IMR-90 (cell line): Measurements from ENCODE around the gene SERPINA3. TPM values are rescaled to one million over a fixed set of nuclear protein-coding genes. Genes with fewer than 3 reads are reported as not detected.

Source experiments
- ATAC-seq: fragments of 200-7000 bp; cut with Tn5 transposase; 2 replicates; pipeline ENCODE4 v1.9.1; 2020; ENCODE audit warnings: low read depth, mild to moderate bottlenecking, moderate library complexity
- BruUV-seq: library from RNA; stranded (reverse); fragments of 400-500 nt; replicated peaks from 2 replicates; lab custom pipeline; 2021; lab: Mats Ljungman, UMichigan
- CTCF ChIA-PET: fragments of 300-600 bp; formaldehyde crosslinking; extraction: SDS; loops from one replicate; lab custom pipeline; 2021; ENCODE audit warnings: antibody characterized with exemption; lab: Yijun Ruan, JAX
- POLR2A ChIA-PET: fragments of 300-600 bp; sonication (Branson Sonifier 250); formaldehyde crosslinking; loops from one replicate; lab custom pipeline; 2022; ENCODE audit warnings: antibody characterized with exemption; ENCODE audit not compliant: unreplicated experiment; lab: Charles Lee
- DNase-seq: peaks from one replicate; pipeline ENCODE4 v3.0.0; 2013
- H2AFZ ChIP-seq: replicated peaks from 2 replicates; pipeline ENCODE3; 2013; ENCODE audit warnings: low read length, mild to moderate bottlenecking; ENCODE audit not compliant: poor library complexity
- H2AK5ac ChIP-seq: 2 replicates; pipeline ENCODE4 v1.6.1; 2013; ENCODE audit warnings: low read depth, low read length, inconsistent platforms
- H2AK9ac ChIP-seq: replicated peaks from 2 replicates; pipeline ENCODE3; 2013; ENCODE audit warnings: mild to moderate bottlenecking, low read depth, low read length, moderate library complexity; ENCODE audit not compliant: poor library complexity
- H2BK120ac ChIP-seq: 2 replicates; pipeline ENCODE4 v1.6.1; 2013; ENCODE audit warnings: low read depth, low read length, inconsistent platforms
- H2BK15ac ChIP-seq: 3 replicates; pipeline ENCODE4 v1.6.1; 2013; ENCODE audit warnings: low read depth, low read length, inconsistent platforms
- H2BK20ac ChIP-seq: 2 replicates; pipeline ENCODE4 v1.6.1; 2013; ENCODE audit warnings: low read depth, mild to moderate bottlenecking, inconsistent platforms, low read length, moderate library complexity
- H2BK5ac ChIP-seq: 2 replicates; pipeline ENCODE4 v1.6.1; 2013; ENCODE audit warnings: mild to moderate bottlenecking, low read depth, low read length, inconsistent platforms; ENCODE audit not compliant: poor library complexity, severe bottlenecking
- H3K14ac ChIP-seq: replicated peaks from 2 replicates; pipeline ENCODE4 v1.6.1; 2013; ENCODE audit warnings: low read depth, low read length, inconsistent platforms
- H3K18ac ChIP-seq: 2 replicates; pipeline ENCODE4 v1.6.1; 2013; ENCODE audit warnings: low read depth, low read length, control low read depth
- H3K23ac ChIP-seq: 2 replicates; pipeline ENCODE4 v1.6.1; 2013; ENCODE audit warnings: low read depth, low read length, inconsistent platforms
- H3K27ac ChIP-seq: 2 replicates; pipeline ENCODE4 v1.5.1; 2013; ENCODE audit warnings: mild to moderate bottlenecking, control low read depth, low read length; ENCODE audit not compliant: insufficient read depth
- H3K27me3 ChIP-seq: 2 replicates; pipeline ENCODE4 v1.6.1; 2013; ENCODE audit warnings: low read length; ENCODE audit not compliant: control insufficient read depth, insufficient read depth
- H3K36me3 ChIP-seq: 2 replicates; pipeline ENCODE4 v1.6.1; 2013; ENCODE audit warnings: low read length, mixed read lengths; ENCODE audit not compliant: control insufficient read depth, insufficient read depth
- H3K4ac ChIP-seq: 2 replicates; pipeline ENCODE4 v1.6.1; 2013; ENCODE audit warnings: low read depth, low read length, inconsistent platforms
- H3K4me1 ChIP-seq: 2 replicates; pipeline ENCODE4 v1.6.1; 2013; ENCODE audit warnings: low read length, mixed read lengths; ENCODE audit not compliant: control insufficient read depth, insufficient read depth
- H3K4me2 ChIP-seq: 2 replicates; pipeline ENCODE4 v1.6.1; 2013; ENCODE audit warnings: low read depth, mild to moderate bottlenecking, control low read depth, low read length, moderate library complexity
- H3K4me3 ChIP-seq: 2 replicates; pipeline ENCODE4 v1.5.1; 2013; ENCODE audit warnings: low read depth, mild to moderate bottlenecking, control low read depth, low read length, moderate library complexity; ENCODE audit not compliant: insufficient read depth
- H3K56ac ChIP-seq: 2 replicates; pipeline ENCODE4 v1.6.1; 2013; ENCODE audit warnings: low read length, inconsistent platforms; ENCODE audit not compliant: insufficient read depth; ENCODE audit errors: extremely low read depth
- H3K79me1 ChIP-seq, 2 experiments: 2 replicates each; pipeline ENCODE4 v1.6.1; 2013; ENCODE audit warnings: low read length in 2 of 2, inconsistent platforms in 1 of 2, low read depth in 1 of 2
- H3K9ac ChIP-seq: 2 replicates; pipeline ENCODE4 v1.6.1; 2013; ENCODE audit warnings: low read depth, low read length, control low read depth
- H3K9me1 ChIP-seq: 2 replicates; pipeline ENCODE4 v1.6.1; 2013; ENCODE audit warnings: low read length, inconsistent platforms; ENCODE audit not compliant: insufficient read depth
- H3K9me3 ChIP-seq: 2 replicates; pipeline ENCODE4 v1.6.1; 2013; ENCODE audit warnings: low read length; ENCODE audit not compliant: control insufficient read depth, insufficient read depth
- H4K20me1 ChIP-seq: 2 replicates; pipeline ENCODE4 v1.6.1; 2013; ENCODE audit warnings: low read length, inconsistent platforms; ENCODE audit not compliant: insufficient read depth
- H4K5ac ChIP-seq: 2 replicates; pipeline ENCODE4 v1.6.1; 2013; ENCODE audit warnings: mild to moderate bottlenecking, low read depth, low read length, control low read depth
- H4K8ac ChIP-seq, 2 experiments: 2 replicates each; pipeline ENCODE4 v1.6.1; 2013; ENCODE audit warnings: low read depth in 2 of 2, low read length in 2 of 2, control low read depth in 1 of 2, inconsistent platforms in 1 of 2
- H4K91ac ChIP-seq: 2 replicates; pipeline ENCODE4 v1.6.1; 2013; ENCODE audit warnings: low read depth, low read length, inconsistent platforms; ENCODE audit not compliant: insufficient read depth
- CEBPB ChIP-seq: IDR thresholded peaks from 2 replicates; pipeline ENCODE4 v1.6.1; 2012; ENCODE audit warnings: low read depth, low read length, improper control_type of control experiment
- CTCF ChIP-seq: conservative IDR thresholded peaks from 2 replicates; pipeline ENCODE4 v1.5.1; 2012; ENCODE audit warnings: mild to moderate bottlenecking, low read depth, low read length, improper control_type of control experiment
- ELK1 ChIP-seq: fragments of 150-350 bp; IDR thresholded peaks from 2 replicates; pipeline ENCODE4 v1.6.1; 2016; ENCODE audit warnings: low read depth, mild to moderate bottlenecking, low read length, moderate library complexity, borderline replicate concordance
- FOS ChIP-seq: fragments of 150-350 bp; IDR thresholded peaks from 2 replicates; pipeline ENCODE4 v1.6.1; 2016; ENCODE audit warnings: low read depth, low read length
- MAZ ChIP-seq: IDR thresholded peaks from 2 replicates; pipeline ENCODE4 v1.6.1; 2012; ENCODE audit warnings: low read depth, mild to moderate bottlenecking, low read length, improper control_type of control experiment, moderate library complexity, borderline replicate concordance
- NFE2L2 ChIP-seq: fragments of 150-350 bp; IDR thresholded peaks from 2 replicates; pipeline ENCODE4 v1.6.1; 2016; ENCODE audit warnings: low read depth, mild to moderate bottlenecking, low read length
- RAD21 ChIP-seq: IDR thresholded peaks from 2 replicates; pipeline ENCODE4 v1.6.1; 2012; ENCODE audit warnings: low read length, improper control_type of control experiment
- SMC3 ChIP-seq: fragments of 150-350 bp; IDR thresholded peaks from 2 replicates; pipeline ENCODE4 v1.6.1; 2016; ENCODE audit warnings: low read depth, mild to moderate bottlenecking, antibody characterized with exemption, low read length, moderate library complexity
- USF2 ChIP-seq: fragments of 150-350 bp; IDR thresholded peaks from 2 replicates; pipeline ENCODE4 v1.6.1; 2017; ENCODE audit warnings: mild to moderate bottlenecking, antibody characterized with exemption, low read length, low read depth
- dilution Hi-C: fragments of 300-500 bp; cut with HindIII; formaldehyde crosslinking; loops from one replicate; pipeline ENCODE4 v1.14.3; 2018; ENCODE audit warnings: low sequenced_read_pairs; ENCODE audit not compliant: unreplicated experiment
- in situ Hi-C: fragments of 300-500 bp; cut with MboI; formaldehyde crosslinking; loops from 3 replicates; pipeline ENCODE4 v1.14.3; 2019; ENCODE audit warnings: low sequenced_read_pairs, inconsistent platforms, mixed read lengths
- intact Hi-C: fragments of 100-400 bp; cut with micrococcal nuclease; formaldehyde crosslinking; loops from 2 replicates; pipeline ENCODE4 v1.10.0; 2022
- polyA plus RNA-seq, 3 experiments: library from polyadenylated mRNA; depleted of rRNA; stranded (reverse); fragments of >200 nt; gene quantifications; 2 replicates each; pipeline ENCODE4 v1.2.3, GENCODE V29; 2012; ENCODE audit warnings: low replicate concordance in 1 of 3
- total RNA-seq: library from RNA; depleted of rRNA; stranded (reverse); fragments of >200 nt; gene quantifications from 2 replicates; pipeline ENCODE4 v1.2.3, GENCODE V29; 2012

The SERPINA3 gene
- total and polyA plus RNA-seq, 2 of the 4 experiments (the other 2 are of a cell fraction): 0.36 to 0.48 TPM

GRCh38 chr14:94562941-94563883 is 49.0 kb upstream of the SERPINA3 start (continued):
- no peak for TF ChIP-seq ELK1

GRCh38 chr14:94564381-94564780 is 47.8 kb upstream of the SERPINA3 start:
- no peak overlapping the region for H2AK5ac ChIP-seq
- no peaks in the 10 kb centered on the region for H3K79me1 ChIP-seq
- ChIA-PET CTCF (no interaction called here), POLR2A (no interaction called here)
- no peak overlapping the region for H2AK9ac ChIP-seq
- no peak overlapping the region for H3K4me2 ChIP-seq
- no peak for ATAC-seq
- no peaks in the 10 kb centered on the region for H3K9me1 ChIP-seq
- no peak overlapping the region for H3K4ac ChIP-seq
- TF ChIP-seq MAZ: no peak
- TF ChIP-seq NFE2L2: no peak
- no peak for TF ChIP-seq CEBPB
- no peak for TF ChIP-seq SMC3
- TF ChIP-seq FOS: no peak
- TF ChIP-seq CTCF: no peak
- TF ChIP-seq RAD21: no peak
- TF ChIP-seq USF2: no peak
- H4K5ac ChIP-seq: no peak overlapping the region
- intact Hi-C loops (no loop called here), in situ Hi-C loops (no loop called here), dilution Hi-C loops (no loop called here)
- H4K8ac ChIP-seq: no peak overlapping the region
- H2AFZ ChIP-seq: no peak overlapping the region
- no peak overlapping the region for H3K4me3 ChIP-seq
- H3K23ac ChIP-seq: no peak overlapping the region
- DNase-seq: no peak
- H3K36me3 ChIP-seq: no peaks in the 10 kb centered on the region
- no peaks in the 10 kb centered on the region for H3K4me1 ChIP-seq
- no peaks in the 10 kb centered on the region; the same call in 1 of the 2 replicates for H3K27me3 ChIP-seq
- H2BK5ac ChIP-seq: no peak overlapping the region
- no TSS peak for BruUV-seq
- no peak overlapping the region for H3K14ac ChIP-seq
- H4K91ac ChIP-seq: no peak overlapping the region
- peaks cover 2% of the 10 kb centered on the region; the same call in 1 of the 2 replicates for H3K9me3 ChIP-seq
- no peaks in the 10 kb centered on the region for H4K20me1 ChIP-seq
- no peak overlapping the region for H2BK20ac ChIP-seq
- no peak overlapping the region for H3K9ac ChIP-seq
- no peak overlapping the region for H3K18ac ChIP-seq
- H2BK15ac ChIP-seq: no peak overlapping the region
- no peak overlapping the region for H2BK120ac ChIP-seq
- H3K56ac ChIP-seq: no peak overlapping the region
- no peak overlapping the region for H3K27ac ChIP-seq
